Breast epithelium (tissue), 3 donors: ENCODE data around the gene STXBP6.

Experiments used
- POLR2A ChIP-seq: fragments of 450-650 bp; IDR thresholded peaks from one replicate; pipeline ENCODE4 v1.6.1; 2016; ENCODE audit warnings: antibody characterized with exemption, mild to moderate bottlenecking, moderate library complexity
- TF ChIP-seq, protein P1 (sequence below), 3 donors: fragments of 450-650 bp; IDR thresholded peaks; one replicate each; pipeline ENCODE4 v1.5.1; 2016 to 2017; ENCODE audit warnings: antibody characterized with exemption in 3 of 3, mild to moderate bottlenecking in 3 of 3, moderate library complexity in 3 of 3

DNA sequence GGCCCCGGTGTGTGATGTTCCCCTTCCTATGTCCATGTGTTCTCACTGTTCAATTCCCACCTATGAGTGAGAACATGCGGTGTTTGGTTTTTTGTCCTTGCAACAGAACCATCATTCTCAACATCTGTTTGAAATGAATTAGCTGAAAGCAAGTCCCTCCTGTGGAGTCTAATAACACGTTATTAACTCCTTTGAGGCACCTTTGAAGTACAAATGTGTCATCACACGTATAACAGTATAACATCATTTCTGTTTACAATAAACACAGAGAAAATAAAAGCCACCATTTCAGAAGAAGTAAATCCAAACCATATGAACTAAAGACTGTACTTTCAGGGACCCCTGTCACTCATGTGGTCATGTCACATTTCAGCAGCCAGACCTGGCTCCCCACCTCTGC is 198.5 kb downstream of the STXBP6 start:
- TF ChIP-seq POLR2A = no peak
- TF ChIP-seq, protein P1, sequence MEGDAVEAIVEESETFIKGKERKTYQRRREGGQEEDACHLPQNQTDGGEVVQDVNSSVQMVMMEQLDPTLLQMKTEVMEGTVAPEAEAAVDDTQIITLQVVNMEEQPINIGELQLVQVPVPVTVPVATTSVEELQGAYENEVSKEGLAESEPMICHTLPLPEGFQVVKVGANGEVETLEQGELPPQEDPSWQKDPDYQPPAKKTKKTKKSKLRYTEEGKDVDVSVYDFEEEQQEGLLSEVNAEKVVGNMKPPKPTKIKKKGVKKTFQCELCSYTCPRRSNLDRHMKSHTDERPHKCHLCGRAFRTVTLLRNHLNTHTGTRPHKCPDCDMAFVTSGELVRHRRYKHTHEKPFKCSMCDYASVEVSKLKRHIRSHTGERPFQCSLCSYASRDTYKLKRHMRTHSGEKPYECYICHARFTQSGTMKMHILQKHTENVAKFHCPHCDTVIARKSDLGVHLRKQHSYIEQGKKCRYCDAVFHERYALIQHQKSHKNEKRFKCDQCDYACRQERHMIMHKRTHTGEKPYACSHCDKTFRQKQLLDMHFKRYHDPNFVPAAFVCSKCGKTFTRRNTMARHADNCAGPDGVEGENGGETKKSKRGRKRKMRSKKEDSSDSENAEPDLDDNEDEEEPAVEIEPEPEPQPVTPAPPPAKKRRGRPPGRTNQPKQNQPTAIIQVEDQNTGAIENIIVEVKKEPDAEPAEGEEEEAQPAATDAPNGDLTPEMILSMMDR (IDR thresholded peaks at IDR 0.05) = no peak
